Astrocyte (in vitro differentiated cells and primary cell): Measurements from ENCODE around the gene AMZ1.

ENCODE experiments used
- EZH2 ChIP-seq: IDR thresholded peaks from 2 replicates; pipeline ENCODE4 v1.6.1; 2012; ENCODE audit warnings: mild to moderate bottlenecking, low read length, inconsistent platforms; ENCODE audit not compliant: insufficient read depth
- TF ChIP-seq, protein P1 (sequence below): IDR thresholded peaks from 2 replicates; pipeline ENCODE4 v1.5.1; 2011; ENCODE audit warnings: low read depth, mild to moderate bottlenecking, inconsistent platforms, low read length, moderate library complexity; ENCODE audit not compliant: insufficient read depth

DNA sequence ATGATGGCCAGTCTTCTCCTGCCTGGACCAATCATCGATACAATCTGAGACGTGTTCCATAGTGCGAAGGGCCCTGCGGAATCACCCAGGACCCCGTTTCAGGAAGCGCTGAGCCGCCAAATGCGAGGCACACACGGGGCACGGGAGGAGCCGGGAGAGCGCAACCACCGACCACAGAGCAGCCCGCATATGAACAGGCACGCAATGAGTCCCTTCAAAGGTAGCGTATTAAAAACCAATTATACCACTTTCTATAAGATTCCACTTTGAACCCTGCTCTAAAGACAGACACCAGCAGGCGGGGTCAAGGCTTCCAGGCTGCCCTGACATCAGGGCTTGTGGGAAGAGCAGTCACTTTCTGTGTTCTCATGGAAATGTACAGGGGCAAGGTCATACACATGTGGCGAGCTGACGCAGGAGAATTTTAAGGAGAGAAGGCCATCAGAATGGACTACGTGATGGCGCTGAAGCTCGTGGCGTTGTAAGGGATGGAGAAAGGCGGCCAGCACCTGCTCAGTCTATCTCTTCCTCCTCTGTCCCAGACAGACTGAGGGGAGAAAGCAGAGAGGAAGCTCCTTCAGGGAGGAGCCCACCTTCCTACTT is 46.2 kb downstream of the AMZ1 start:
- TF ChIP-seq, protein P1, sequence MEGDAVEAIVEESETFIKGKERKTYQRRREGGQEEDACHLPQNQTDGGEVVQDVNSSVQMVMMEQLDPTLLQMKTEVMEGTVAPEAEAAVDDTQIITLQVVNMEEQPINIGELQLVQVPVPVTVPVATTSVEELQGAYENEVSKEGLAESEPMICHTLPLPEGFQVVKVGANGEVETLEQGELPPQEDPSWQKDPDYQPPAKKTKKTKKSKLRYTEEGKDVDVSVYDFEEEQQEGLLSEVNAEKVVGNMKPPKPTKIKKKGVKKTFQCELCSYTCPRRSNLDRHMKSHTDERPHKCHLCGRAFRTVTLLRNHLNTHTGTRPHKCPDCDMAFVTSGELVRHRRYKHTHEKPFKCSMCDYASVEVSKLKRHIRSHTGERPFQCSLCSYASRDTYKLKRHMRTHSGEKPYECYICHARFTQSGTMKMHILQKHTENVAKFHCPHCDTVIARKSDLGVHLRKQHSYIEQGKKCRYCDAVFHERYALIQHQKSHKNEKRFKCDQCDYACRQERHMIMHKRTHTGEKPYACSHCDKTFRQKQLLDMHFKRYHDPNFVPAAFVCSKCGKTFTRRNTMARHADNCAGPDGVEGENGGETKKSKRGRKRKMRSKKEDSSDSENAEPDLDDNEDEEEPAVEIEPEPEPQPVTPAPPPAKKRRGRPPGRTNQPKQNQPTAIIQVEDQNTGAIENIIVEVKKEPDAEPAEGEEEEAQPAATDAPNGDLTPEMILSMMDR, result no peak
- TF ChIP-seq EZH2, result no peak
